HepG2 (cell line): Measurements from ENCODE around the gene TBC1D10A. TPM values are rescaled to one million over a fixed set of nuclear protein-coding genes. Genes with fewer than 3 reads are reported as not detected.
A peak's percentile ranks its signal among the peaks of the same experiment; 100 is the strongest.

ENCODE experiments used
- CC2D1A ChIP-seq: sonication (generic); formaldehyde crosslinking; IDR thresholded peaks from 2 replicates; pipeline ENCODE4 v1.8.1; 2023; ENCODE audit warnings: mild to moderate bottlenecking, missing genetic modification reagents
- HNRNPL ChIP-seq: fragments of 200-400 bp; formaldehyde crosslinking; IDR thresholded peaks from 2 replicates; pipeline ENCODE4 v1.6.1; 2017; ENCODE audit warnings: mild to moderate bottlenecking, low read depth, low read length
- JDP2 ChIP-seq: sonication (generic); formaldehyde crosslinking; IDR thresholded peaks from 2 replicates; pipeline ENCODE4 v1.8.1; 2022; ENCODE audit warnings: missing genetic modification reagents, borderline replicate concordance
- MAZ ChIP-seq, 2 experiments: sonication (generic) in 1 of 2; formaldehyde crosslinking in 1 of 2; IDR thresholded peaks; 2 replicates each; pipeline versions ENCODE4 v1.5.0 to v1.6.1; 2012 to 2020; ENCODE audit warnings: low read depth in 2 of 2, mild to moderate bottlenecking in 2 of 2, borderline replicate concordance in 1 of 2, improper control_type of control experiment in 1 of 2, low read length in 1 of 2, missing genetic modification reagents in 1 of 2, moderate library complexity in 1 of 2
- MED8 ChIP-seq: sonication (generic); formaldehyde crosslinking; IDR thresholded peaks from 2 replicates; pipeline ENCODE4 v1.8.1; 2023; ENCODE audit warnings: mild to moderate bottlenecking, missing genetic modification reagents; ENCODE audit not compliant: insufficient replicate concordance
- XRCC5 ChIP-seq: fragments of 200-400 bp; formaldehyde crosslinking; optimal IDR thresholded peaks from 2 replicates; pipeline ENCODE3; 2017; ENCODE audit warnings: mild to moderate bottlenecking, low read length
- ZFP62 ChIP-seq: sonication (generic); formaldehyde crosslinking; IDR thresholded peaks from 2 replicates; pipeline ENCODE4 v1.4.0; 2020; ENCODE audit warnings: missing genetic modification reagents
- polyA plus RNA-seq, 8 experiments: library from polyadenylated mRNA; depleted of rRNA in 3 of 8; stranded (reverse) in 7 of 8; unstranded in 1 of 8; fragments of >200 nt; fragmentation: Illumina TruSeq in 4 of 8; extraction: Trizol in 4 of 8; gene quantifications; 2 replicates each; pipeline versions ENCODE4 v1.2.1 to v1.2.3, GENCODE V29; 2011 to 2016; ENCODE audit warnings: low read depth in 4 of 8, missing spikeins in 1 of 8, mixed read lengths in 1 of 8; ENCODE audit not compliant: insufficient read depth in 1 of 8
- total RNA-seq, 5 experiments: library from RNA; depleted of rRNA; stranded (reverse); fragments of >200 nt; fragmentation: Illumina TruSeq; extraction: Trizol; gene quantifications; 2 replicates each; pipeline ENCODE4 v1.2.3, GENCODE V29; 2016; ENCODE audit warnings: low read depth in 1 of 5
- TF ChIP-seq, protein P1 (sequence below): sonication (generic); formaldehyde crosslinking; IDR thresholded peaks from 2 replicates; pipeline ENCODE4 v1.5.0; 2020; ENCODE audit warnings: mild to moderate bottlenecking, missing genetic modification reagents
- TF ChIP-seq, protein P2 (sequence below): sonication (generic); formaldehyde crosslinking; IDR thresholded peaks from 2 replicates; pipeline ENCODE4 v1.4.0; 2020; ENCODE audit warnings: missing genetic modification reagents, borderline replicate concordance
- TF ChIP-seq, protein P3 (sequence below): fragments of 450-650 bp; IDR thresholded peaks from 2 replicates; pipeline ENCODE4 v1.6.1; 2017; ENCODE audit warnings: mild to moderate bottlenecking
- TF ChIP-seq, protein P4 (sequence below): sonication (generic); formaldehyde crosslinking; IDR thresholded peaks from 2 replicates; pipeline ENCODE4 v1.5.0; 2020; ENCODE audit warnings: missing genetic modification reagents
- TF ChIP-seq, protein P5 (sequence below): sonication (generic); formaldehyde crosslinking; IDR thresholded peaks from 2 replicates; pipeline ENCODE4 v1.8.0; 2022; ENCODE audit warnings: missing genetic modification reagents, low read depth, mild to moderate bottlenecking, borderline replicate concordance
- TF ChIP-seq, protein P6 (sequence below): sonication (generic); formaldehyde crosslinking; IDR thresholded peaks from 2 replicates; pipeline ENCODE4 v1.5.1; 2020; ENCODE audit warnings: missing genetic modification reagents, mild to moderate bottlenecking, borderline replicate concordance

Gene TBC1D10A
- total and polyA plus RNA-seq, 2 of the 13 experiments (the other 11 are each of a cell fraction or from before 2014, with no cell fraction given), result 4.2 to 4.9 TPM

DNA sequence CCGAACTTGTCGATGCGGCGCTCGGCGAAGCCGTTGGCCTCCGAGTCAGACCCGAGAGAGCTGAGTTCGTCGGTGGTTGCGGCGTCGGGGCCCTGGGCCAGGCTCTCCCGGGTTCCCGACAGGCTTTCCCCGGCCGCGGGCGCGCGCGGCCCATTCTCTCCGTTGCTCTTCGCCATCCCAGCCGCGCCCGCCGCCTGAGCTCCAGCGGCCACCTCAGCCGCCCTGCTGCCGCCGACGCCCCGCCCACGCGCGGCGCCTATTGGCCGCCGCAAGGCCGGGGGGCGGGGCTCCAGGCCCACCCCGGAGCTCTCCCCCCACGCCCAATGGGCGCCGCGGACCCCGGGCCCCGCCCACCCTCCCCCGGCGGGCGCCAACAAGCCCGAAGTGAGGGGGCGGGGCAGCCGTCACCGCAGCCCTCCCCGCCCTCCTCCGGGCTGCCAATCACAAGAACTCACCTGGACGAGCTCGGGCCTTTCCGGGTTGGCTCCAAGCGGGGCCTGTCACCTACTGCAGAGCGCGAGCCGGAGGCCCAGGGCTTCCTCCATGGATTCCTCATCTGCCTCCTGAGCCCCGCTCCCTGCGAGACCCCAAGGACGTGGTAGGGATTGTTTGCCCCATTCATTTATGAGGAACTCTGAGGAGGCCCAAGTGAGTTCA, at the start of gene TBC1D10A (continued):
- TF ChIP-seq, protein P1, sequence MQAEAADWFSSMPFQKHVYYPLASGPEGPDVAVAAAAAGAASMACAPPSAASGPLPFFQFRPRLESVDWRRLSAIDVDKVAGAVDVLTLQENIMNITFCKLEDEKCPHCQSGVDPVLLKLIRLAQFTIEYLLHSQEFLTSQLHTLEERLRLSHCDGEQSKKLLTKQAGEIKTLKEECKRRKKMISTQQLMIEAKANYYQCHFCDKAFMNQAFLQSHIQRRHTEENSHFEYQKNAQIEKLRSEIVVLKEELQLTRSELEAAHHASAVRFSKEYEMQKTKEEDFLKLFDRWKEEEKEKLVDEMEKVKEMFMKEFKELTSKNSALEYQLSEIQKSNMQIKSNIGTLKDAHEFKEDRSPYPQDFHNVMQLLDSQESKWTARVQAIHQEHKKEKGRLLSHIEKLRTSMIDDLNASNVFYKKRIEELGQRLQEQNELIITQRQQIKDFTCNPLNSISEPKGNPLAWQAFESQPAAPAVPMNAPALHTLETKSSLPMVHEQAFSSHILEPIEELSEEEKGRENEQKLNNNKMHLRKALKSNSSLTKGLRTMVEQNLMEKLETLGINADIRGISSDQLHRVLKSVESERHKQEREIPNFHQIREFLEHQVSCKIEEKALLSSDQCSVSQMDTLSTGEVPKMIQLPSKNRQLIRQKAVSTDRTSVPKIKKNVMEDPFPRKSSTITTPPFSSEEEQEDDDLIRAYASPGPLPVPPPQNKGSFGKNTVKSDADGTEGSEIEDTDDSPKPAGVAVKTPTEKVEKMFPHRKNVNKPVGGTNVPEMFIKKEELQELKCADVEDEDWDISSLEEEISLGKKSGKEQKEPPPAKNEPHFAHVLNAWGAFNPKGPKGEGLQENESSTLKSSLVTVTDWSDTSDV, result no peak
- TF ChIP-seq, protein P2, sequence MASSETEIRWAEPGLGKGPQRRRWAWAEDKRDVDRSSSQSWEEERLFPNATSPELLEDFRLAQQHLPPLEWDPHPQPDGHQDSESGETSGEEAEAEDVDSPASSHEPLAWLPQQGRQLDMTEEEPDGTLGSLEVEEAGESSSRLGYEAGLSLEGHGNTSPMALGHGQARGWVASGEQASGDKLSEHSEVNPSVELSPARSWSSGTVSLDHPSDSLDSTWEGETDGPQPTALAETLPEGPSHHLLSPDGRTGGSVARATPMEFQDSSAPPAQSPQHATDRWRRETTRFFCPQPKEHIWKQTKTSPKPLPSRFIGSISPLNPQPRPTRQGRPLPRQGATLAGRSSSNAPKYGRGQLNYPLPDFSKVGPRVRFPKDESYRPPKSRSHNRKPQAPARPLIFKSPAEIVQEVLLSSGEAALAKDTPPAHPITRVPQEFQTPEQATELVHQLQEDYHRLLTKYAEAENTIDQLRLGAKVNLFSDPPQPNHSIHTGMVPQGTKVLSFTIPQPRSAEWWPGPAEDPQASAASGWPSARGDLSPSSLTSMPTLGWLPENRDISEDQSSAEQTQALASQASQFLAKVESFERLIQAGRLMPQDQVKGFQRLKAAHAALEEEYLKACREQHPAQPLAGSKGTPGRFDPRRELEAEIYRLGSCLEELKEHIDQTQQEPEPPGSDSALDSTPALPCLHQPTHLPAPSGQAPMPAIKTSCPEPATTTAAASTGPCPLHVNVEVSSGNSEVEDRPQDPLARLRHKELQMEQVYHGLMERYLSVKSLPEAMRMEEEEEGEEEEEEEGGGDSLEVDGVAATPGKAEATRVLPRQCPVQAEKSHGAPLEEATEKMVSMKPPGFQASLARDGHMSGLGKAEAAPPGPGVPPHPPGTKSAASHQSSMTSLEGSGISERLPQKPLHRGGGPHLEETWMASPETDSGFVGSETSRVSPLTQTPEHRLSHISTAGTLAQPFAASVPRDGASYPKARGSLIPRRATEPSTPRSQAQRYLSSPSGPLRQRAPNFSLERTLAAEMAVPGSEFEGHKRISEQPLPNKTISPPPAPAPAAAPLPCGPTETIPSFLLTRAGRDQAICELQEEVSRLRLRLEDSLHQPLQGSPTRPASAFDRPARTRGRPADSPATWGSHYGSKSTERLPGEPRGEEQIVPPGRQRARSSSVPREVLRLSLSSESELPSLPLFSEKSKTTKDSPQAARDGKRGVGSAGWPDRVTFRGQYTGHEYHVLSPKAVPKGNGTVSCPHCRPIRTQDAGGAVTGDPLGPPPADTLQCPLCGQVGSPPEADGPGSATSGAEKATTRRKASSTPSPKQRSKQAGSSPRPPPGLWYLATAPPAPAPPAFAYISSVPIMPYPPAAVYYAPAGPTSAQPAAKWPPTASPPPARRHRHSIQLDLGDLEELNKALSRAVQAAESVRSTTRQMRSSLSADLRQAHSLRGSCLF, result no peak
- TF ChIP-seq MAZ (IDR thresholded peaks at IDR 0.05; ENCODE audit: borderline replicate concordance, low read depth, low read length) (no peak), MAZ (CRISPR knock-in tag; IDR thresholded peaks at IDR 0.05; ENCODE audit: low read depth) (peak; percentile 61; the same call in 1 of the 2 replicates), XRCC5 (no peak), MED8 (CRISPR knock-in tag) (no peak), ZFP62 (no peak), CC2D1A (CRISPR knock-in tag) (no peak), JDP2 (CRISPR knock-in tag) (no peak), HNRNPL (no peak)
- TF ChIP-seq, protein P3, sequence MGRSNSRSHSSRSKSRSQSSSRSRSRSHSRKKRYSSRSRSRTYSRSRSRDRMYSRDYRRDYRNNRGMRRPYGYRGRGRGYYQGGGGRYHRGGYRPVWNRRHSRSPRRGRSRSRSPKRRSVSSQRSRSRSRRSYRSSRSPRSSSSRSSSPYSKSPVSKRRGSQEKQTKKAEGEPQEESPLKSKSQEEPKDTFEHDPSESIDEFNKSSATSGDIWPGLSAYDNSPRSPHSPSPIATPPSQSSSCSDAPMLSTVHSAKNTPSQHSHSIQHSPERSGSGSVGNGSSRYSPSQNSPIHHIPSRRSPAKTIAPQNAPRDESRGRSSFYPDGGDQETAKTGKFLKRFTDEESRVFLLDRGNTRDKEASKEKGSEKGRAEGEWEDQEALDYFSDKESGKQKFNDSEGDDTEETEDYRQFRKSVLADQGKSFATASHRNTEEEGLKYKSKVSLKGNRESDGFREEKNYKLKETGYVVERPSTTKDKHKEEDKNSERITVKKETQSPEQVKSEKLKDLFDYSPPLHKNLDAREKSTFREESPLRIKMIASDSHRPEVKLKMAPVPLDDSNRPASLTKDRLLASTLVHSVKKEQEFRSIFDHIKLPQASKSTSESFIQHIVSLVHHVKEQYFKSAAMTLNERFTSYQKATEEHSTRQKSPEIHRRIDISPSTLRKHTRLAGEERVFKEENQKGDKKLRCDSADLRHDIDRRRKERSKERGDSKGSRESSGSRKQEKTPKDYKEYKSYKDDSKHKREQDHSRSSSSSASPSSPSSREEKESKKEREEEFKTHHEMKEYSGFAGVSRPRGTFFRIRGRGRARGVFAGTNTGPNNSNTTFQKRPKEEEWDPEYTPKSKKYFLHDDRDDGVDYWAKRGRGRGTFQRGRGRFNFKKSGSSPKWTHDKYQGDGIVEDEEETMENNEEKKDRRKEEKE, result no peak
- TF ChIP-seq, protein P4, sequence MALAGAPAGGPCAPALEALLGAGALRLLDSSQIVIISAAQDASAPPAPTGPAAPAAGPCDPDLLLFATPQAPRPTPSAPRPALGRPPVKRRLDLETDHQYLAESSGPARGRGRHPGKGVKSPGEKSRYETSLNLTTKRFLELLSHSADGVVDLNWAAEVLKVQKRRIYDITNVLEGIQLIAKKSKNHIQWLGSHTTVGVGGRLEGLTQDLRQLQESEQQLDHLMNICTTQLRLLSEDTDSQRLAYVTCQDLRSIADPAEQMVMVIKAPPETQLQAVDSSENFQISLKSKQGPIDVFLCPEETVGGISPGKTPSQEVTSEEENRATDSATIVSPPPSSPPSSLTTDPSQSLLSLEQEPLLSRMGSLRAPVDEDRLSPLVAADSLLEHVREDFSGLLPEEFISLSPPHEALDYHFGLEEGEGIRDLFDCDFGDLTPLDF (CRISPR knock-in tag), result no peak
- TF ChIP-seq, protein P5, sequence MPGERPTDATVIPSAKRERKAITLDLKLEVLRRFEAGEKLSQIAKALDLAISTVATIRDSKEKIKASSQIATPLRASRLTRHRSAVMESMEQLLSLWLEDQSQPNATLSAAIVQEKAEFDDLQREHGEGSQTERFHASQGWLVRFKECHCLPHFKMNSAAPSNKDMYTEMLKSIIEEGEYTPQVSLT, result no peak
- TF ChIP-seq, protein P6, sequence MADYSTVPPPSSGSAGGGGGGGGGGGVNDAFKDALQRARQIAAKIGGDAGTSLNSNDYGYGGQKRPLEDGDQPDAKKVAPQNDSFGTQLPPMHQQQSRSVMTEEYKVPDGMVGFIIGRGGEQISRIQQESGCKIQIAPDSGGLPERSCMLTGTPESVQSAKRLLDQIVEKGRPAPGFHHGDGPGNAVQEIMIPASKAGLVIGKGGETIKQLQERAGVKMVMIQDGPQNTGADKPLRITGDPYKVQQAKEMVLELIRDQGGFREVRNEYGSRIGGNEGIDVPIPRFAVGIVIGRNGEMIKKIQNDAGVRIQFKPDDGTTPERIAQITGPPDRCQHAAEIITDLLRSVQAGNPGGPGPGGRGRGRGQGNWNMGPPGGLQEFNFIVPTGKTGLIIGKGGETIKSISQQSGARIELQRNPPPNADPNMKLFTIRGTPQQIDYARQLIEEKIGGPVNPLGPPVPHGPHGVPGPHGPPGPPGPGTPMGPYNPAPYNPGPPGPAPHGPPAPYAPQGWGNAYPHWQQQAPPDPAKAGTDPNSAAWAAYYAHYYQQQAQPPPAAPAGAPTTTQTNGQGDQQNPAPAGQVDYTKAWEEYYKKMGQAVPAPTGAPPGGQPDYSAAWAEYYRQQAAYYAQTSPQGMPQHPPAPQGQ, result no peak
